Stomach (tissue), 9 donors: Measurements from ENCODE around the gene PRPF6. TPM values are rescaled to one million over a fixed set of nuclear protein-coding genes. Genes with fewer than 3 reads are reported as not detected.

Experiments
- DNase-seq, 2 donors: peaks; one replicate each; pipeline versions ENCODE4 v3.0.0 to v3.0.0-alpha.2; 2013 to 2019
- H3K27ac ChIP-seq, 5 donors: fragments of 200-600 bp in 4 of 5; sonication (generic) in 4 of 5; one replicate each; pipeline ENCODE4 v1.5.1; 2013 to 2019; ENCODE audit warnings: mild to moderate bottlenecking in 1 of 5, moderate library complexity in 1 of 5
- H3K27me3 ChIP-seq, 3 donors: fragments of 200-600 bp; sonication (generic); one replicate each; pipeline ENCODE4 v1.5.1; 2017 to 2019; ENCODE audit warnings: mixed run types in 1 of 3
- H3K36me3 ChIP-seq, 4 donors: fragments of 200-600 bp; sonication (generic); 1 replicate in 3 of 4; 2 replicates in 1 of 4; pipeline ENCODE4 v1.5.1; 2016 to 2019
- H3K4me1 ChIP-seq, 4 donors: fragments of 200-600 bp; sonication (generic); one replicate each; pipeline ENCODE4 v1.5.1; 2016 to 2019
- H3K4me3 ChIP-seq, 4 donors: fragments of 200-600 bp; sonication (generic) in 3 of 4; one replicate each; pipeline ENCODE4 v1.5.1; 2016 to 2019; ENCODE audit warnings: mild to moderate bottlenecking in 1 of 4
- H3K9me3 ChIP-seq, 4 donors: fragments of 200-600 bp; sonication (generic); one replicate each; pipeline ENCODE4 v1.5.1; 2016 to 2019
- CTCF ChIP-seq, 7 experiments: fragments of 450-650 bp in 4 of 7; fragments of 200-600 bp in 3 of 7; sonication (generic) in 3 of 7; IDR thresholded peaks; one replicate each; pipeline ENCODE4 v1.5.1; 2016 to 2019; ENCODE audit warnings: antibody characterized with exemption in 7 of 7, control low read depth in 2 of 7, mild to moderate bottlenecking in 1 of 7
- EP300 ChIP-seq: sonication (generic); formaldehyde crosslinking; IDR thresholded peaks from one replicate; pipeline ENCODE4 v1.6.1; 2017; ENCODE audit warnings: antibody characterized with exemption
- POLR2A ChIP-seq, 4 donors: fragments of 450-650 bp; IDR thresholded peaks; one replicate each; pipeline ENCODE4 v1.6.1; 2016; ENCODE audit warnings: antibody characterized with exemption in 4 of 4, control low read depth in 2 of 4, mild to moderate bottlenecking in 1 of 4, moderate library complexity in 1 of 4
- POLR2AphosphoS5 ChIP-seq, 3 donors: sonication (generic); formaldehyde crosslinking; IDR thresholded peaks; one replicate each; pipeline ENCODE4 v1.6.1; 2016; ENCODE audit warnings: antibody characterized with exemption in 3 of 3
- WGBS, 5 donors: extraction: QIAGEN DNeasy Blood & Tissue Kit in 3 of 5; methylation state at CpG; one replicate each; pipeline versions ENCODE4 v1.1.5 to v1.1.7; 2013 to 2018; 5-methylcytosine and 5-hydroxymethylcytosine counted together
- intact Hi-C: fragments of 100-400 bp; cut with DNase I; formaldehyde crosslinking; loops from one replicate; pipeline ENCODE4 v1.15.1; 2023; ENCODE audit warnings: low total_unique reads
- polyA plus RNA-seq, 3 donors: library from polyadenylated mRNA; stranded (reverse); fragments of 200-250 nt; gene quantifications; one replicate each; pipeline ENCODE4 v1.2.3, GENCODE V29; 2013
- total RNA-seq, 5 donors: library from RNA; depleted of rRNA; stranded (reverse); fragments of >200 nt; gene quantifications; one replicate each; pipeline versions ENCODE4 v1.1.0 to v1.2.3, GENCODE V29; 2014 to 2016
- donor health status: healthy with polysubstance abuse.
- donor health status: Bipolar disorder and iron deficiency.
- donor health status: healthy.

The PRPF6 gene
- total and polyA plus RNA-seq, 8 donors = 27.0 to 67.4 (median 39.6) TPM

DNA sequence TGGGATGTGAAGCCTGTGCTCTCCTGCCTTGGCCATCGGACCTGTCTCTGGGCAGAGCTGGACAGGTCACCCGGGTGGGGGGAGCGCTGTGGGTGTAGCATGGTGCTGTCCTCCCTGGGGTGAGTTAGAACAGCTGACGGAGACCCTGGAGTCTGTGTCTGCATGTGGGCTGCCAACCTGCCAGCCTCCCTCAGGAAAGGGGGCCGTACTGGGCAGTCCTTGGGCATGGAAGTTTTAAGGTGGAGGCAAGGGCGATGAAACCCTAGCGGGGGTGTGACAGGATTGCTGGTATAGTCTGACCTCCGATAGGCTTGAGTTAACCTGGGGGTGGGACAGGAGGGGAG is 66.1 kb downstream of the PRPF6 start:
- TF ChIP-seq POLR2AphosphoS5 (IDR thresholded peaks at IDR 0.05) = no peak
- no peak for TF ChIP-seq CTCF (IDR thresholded peaks at IDR 0.05)
- no peak for TF ChIP-seq POLR2A (IDR thresholded peaks at IDR 0.05)
- no peak for TF ChIP-seq EP300
- intact Hi-C loops = no loop called here
- Histone ChIP-seq H3K4me3 (peak overlapping the region; percentile 24 to 47 (median 35)), H3K27ac (no peak overlapping the region), H3K9me3 (no peaks in the 10 kb centered on the region), H3K27me3 (peaks cover 33 to 99% (median 73%) of the 10 kb centered on the region in 3 donors), H3K4me1 (peaks cover 21 to 30% (median 25%) of the 10 kb centered on the region in 4 donors), H3K36me3 (no peaks in the 10 kb centered on the region)
- WGBS, 5 donors = 74 to 89% (median 84%) methylated on average over 8 of the region's 8 CpGs
- no peak for DNase-seq

DNA sequence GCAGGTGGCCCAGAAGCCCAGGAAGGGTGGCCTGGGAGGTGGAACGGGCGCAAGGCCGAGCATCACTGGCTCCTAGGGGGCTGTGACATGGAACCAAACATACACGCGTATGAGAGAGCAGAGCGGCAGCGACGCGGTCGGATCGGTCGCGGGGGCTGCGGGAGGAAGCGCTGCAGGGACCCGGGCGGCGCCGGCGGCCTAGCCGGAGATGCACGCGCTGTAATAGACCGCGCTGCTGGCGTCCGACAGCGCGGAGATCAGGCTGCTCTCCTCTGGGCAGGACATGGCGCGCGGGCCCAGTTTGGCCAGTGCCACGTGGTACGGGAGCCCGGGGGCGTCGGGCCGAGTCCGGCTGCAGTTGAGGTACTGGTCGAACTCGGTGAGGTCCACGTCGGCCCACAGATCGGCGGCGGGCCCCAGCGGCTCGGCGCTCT is 67.1 kb downstream of the PRPF6 start:
- H3K9me3 ChIP-seq = no peaks in the 10 kb centered on the region
- no peak for TF ChIP-seq POLR2A (IDR thresholded peaks at IDR 0.05)
- no peak for TF ChIP-seq CTCF (IDR thresholded peaks at IDR 0.05)
- TF ChIP-seq POLR2AphosphoS5 (IDR thresholded peaks at IDR 0.05) = no peak
- no peak for TF ChIP-seq EP300
- H3K4me3 ChIP-seq = peak overlapping the region; percentile 24 to 47 (median 35)
- 5 to 41% (median 16%) methylated on average over 12 to 49 of the region's 49 CpGs for WGBS, 5 donors
- H3K36me3 ChIP-seq = no peaks in the 10 kb centered on the region
- peaks cover 33 to 99% (median 72%) of the 10 kb centered on the region in 3 donors for H3K27me3 ChIP-seq
- no peak for DNase-seq
- peak overlapping the region in 2 of 5 donors; percentile 5 to 44 for H3K27ac ChIP-seq
- H3K4me1 ChIP-seq = peaks cover 17 to 24% (median 19%) of the 10 kb centered on the region in 4 donors
- intact Hi-C loops = no loop called here

- Histone ChIP-seq H3K27me3 (peaks cover 33 to 99% (median 76%) of the 10 kb centered on the region in 3 donors), H3K4me1 (peaks cover 17 to 24% (median 19%) of the 10 kb centered on the region in 4 donors), H3K27ac (peak overlapping the region in 1 of 5 donors; percentile 44), H3K9me3 (no peaks in the 10 kb centered on the region), H3K4me3 (peak overlapping the region; percentile 24 to 47 (median 35)), H3K36me3 (no peaks in the 10 kb centered on the region)
- WGBS, 5 donors = 3 to 8% (median 4%) methylated on average over 9 to 101 of the region's 101 CpGs; no CpG with 5 or more reads in 1 of the 5 donors
- no peak for DNase-seq
- intact Hi-C loops = no loop called here
- TF ChIP-seq EP300 = no peak
- TF ChIP-seq CTCF (IDR thresholded peaks at IDR 0.05) = no peak
- no peak for TF ChIP-seq POLR2A (IDR thresholded peaks at IDR 0.05)
- TF ChIP-seq POLR2AphosphoS5 (IDR thresholded peaks at IDR 0.05) = no peak
Measured at GRCh38 chr20:64048402-64049044, 67.6 kb downstream of the PRPF6 start.

GRCh38 chr20:64049060-64049877 is 68.3 kb downstream of the PRPF6 start, which contains the start of gene SOX18:
SOX18 (minus strand) TSS chr20:64049639; CDS start chr20:64049516, 123 bp downstream.
- Histone ChIP-seq H3K4me3 (peak within 1 kb of the TSS; percentile 24 to 47 (median 35)), H3K36me3 (no peaks in the 10 kb centered on the region), H3K4me1 (peaks cover 17 to 24% (median 19%) of the 10 kb centered on the region in 4 donors), H3K27ac (peak within 1 kb of the TSS; percentile 18 to 79 (median 66)), H3K27me3 (peaks cover 33 to 100% (median 78%) of the 10 kb centered on the region in 3 donors), H3K9me3 (no peaks in the 10 kb centered on the region)
- WGBS, 5 donors = 0 to 12% (median 2%) methylated on average over 5 to 102 of the region's 111 CpGs
- intact Hi-C loops = no loop called here
- TF ChIP-seq EP300 (no peak), POLR2AphosphoS5 (IDR thresholded peaks at IDR 0.05) (peak in 2 of 3 donors; percentile 40 to 67)
- peak in 1 of 2 donors; percentile 73 for DNase-seq
